Natural killer cell (primary cell): ENCODE measurements around the gene URB1. TPM values are rescaled to one million over a fixed set of nuclear protein-coding genes. Genes with fewer than 3 reads are reported as not detected.
A peak's percentile ranks its signal among the peaks of the same experiment; 100 is the strongest.
"Not testable (repeated sequence)": the region's sequence is repeated elsewhere in the genome, so short reads cannot be mapped to it uniquely, and the experiment has no call there.

ENCODE experiments used
- ATAC-seq, 3 donors: fragments of 150-1000 bp in 2 of 3; fragments of 200-7000 bp in 1 of 3; cut with Tn5 transposase; 1 replicate in 1 of 3; 2 replicates in 2 of 3; pipeline ENCODE4 v1.10.0; 2021; ENCODE audit warnings: mild to moderate bottlenecking in 2 of 3, moderate library complexity in 2 of 3
- DNase-seq, 2 donors: peaks; one replicate each; pipeline versions ENCODE4 v3.0.0 to v3.0.0-alpha.2; 2013 to 2021; ENCODE audit warnings: mixed read lengths in 1 of 2
- H3K27ac ChIP-seq: one replicate; pipeline ENCODE4 v1.5.1; 2013; ENCODE audit warnings: mild to moderate bottlenecking, low read length
- H3K27me3 ChIP-seq: one replicate; pipeline ENCODE4 v1.6.1; 2013; ENCODE audit warnings: low read length; ENCODE audit not compliant: control insufficient read depth, insufficient read depth
- H3K36me3 ChIP-seq: one replicate; pipeline ENCODE4 v1.6.1; 2013; ENCODE audit warnings: low read length; ENCODE audit not compliant: control insufficient read depth, insufficient read depth
- H3K4me1 ChIP-seq: one replicate; pipeline ENCODE4 v1.6.1; 2013; ENCODE audit warnings: low read length; ENCODE audit not compliant: control insufficient read depth, insufficient read depth
- H3K4me3 ChIP-seq: one replicate; pipeline ENCODE4 v1.5.1; 2013; ENCODE audit warnings: low read length
- H3K9me3 ChIP-seq: one replicate; pipeline ENCODE4 v1.6.1; 2013; ENCODE audit warnings: low read length; ENCODE audit not compliant: control insufficient read depth, insufficient read depth
- H3K27ac Mint-ChIP-seq, 2 donors: one replicate each; pipeline ENCODE4 v1.8.0; 2022; ENCODE audit warnings: mild to moderate bottlenecking in 2 of 2, mixed read lengths in 2 of 2, moderate library complexity in 1 of 2
- H3K27me3 Mint-ChIP-seq, 2 donors: one replicate each; pipeline ENCODE4 v1.8.0; 2022; ENCODE audit warnings: low read depth in 2 of 2, mixed read lengths in 2 of 2
- H3K36me3 Mint-ChIP-seq: one replicate; pipeline ENCODE4 v1.8.0; 2022; ENCODE audit warnings: mixed read lengths
- H3K4me1 Mint-ChIP-seq, 2 donors: one replicate each; pipeline ENCODE4 v1.8.0; 2022; ENCODE audit warnings: mixed read lengths in 2 of 2
- H3K4me3 Mint-ChIP-seq: one replicate; pipeline ENCODE4 v1.8.0; 2022; ENCODE audit warnings: mild to moderate bottlenecking, moderate library complexity, mixed read lengths
- H3K9me3 Mint-ChIP-seq, 2 donors: one replicate each; pipeline ENCODE4 v1.8.0; 2022; ENCODE audit warnings: mixed read lengths in 2 of 2
- CTCF ChIP-seq: fragments of 200-600 bp; IDR thresholded peaks from one replicate; pipeline ENCODE4 v1.8.0; 2022; ENCODE audit warnings: antibody characterized with exemption
- WGBS: methylation state at CpG from one replicate; pipeline ENCODE4 v1.1.7; 2013; ENCODE audit warnings: missing lambda C conversion rate; ENCODE audit not compliant: insufficient coverage; 5-methylcytosine and 5-hydroxymethylcytosine counted together
- intact Hi-C: fragments of 100-400 bp; cut with micrococcal nuclease; formaldehyde crosslinking; loops from one replicate; pipeline ENCODE4 v1.14.2; 2022
- total RNA-seq, 4 donors: library from RNA; stranded (reverse); fragments of 120-200 nt in 1 of 4; gene quantifications; one replicate each; pipeline versions ENCODE4 v1.2.3 to v1.2.4, GENCODE V29; 2013 to 2022

The URB1 gene
- total RNA-seq, 3 donors from 2014 or later (not counting 1 experiment from before 2014, with no cell fraction given), result 6.1 to 7.8 (median 7.5) TPM

- Histone ChIP-seq H3K27me3 (no peaks in the 10 kb centered on the region), H3K4me1 (peaks cover 17% of the 10 kb centered on the region), H3K27ac (no peak overlapping the region), H3K9me3 (no peaks in the 10 kb centered on the region), H3K4me3 (peak overlapping the region; percentile 88), H3K36me3 (no peaks in the 10 kb centered on the region)
- intact Hi-C loops, result loop anchor here (2.0 kb wide), 2 partner anchors 114 to 208 kb away; partner anchors contain the start of gene MIS18A
- Mint-ChIP-seq H3K9me3 (no peaks in the 10 kb centered on the region), H3K27ac (peak overlapping the region; percentile 83 to 86), H3K4me3 (peak overlapping the region; percentile 84), H3K36me3 (no peaks in the 10 kb centered on the region), H3K4me1 (peaks cover 43 to 44% of the 10 kb centered on the region in 2 donors), H3K27me3 (peaks cover 0 to 7% of the 10 kb centered on the region in 2 donors)
- under 1% methylated on average over 32 of the region's 32 CpGs for WGBS
- ATAC-seq (peak in 2 of 3 donors; percentile 10 to 30), DNase-seq (peak in 1 of 2 donors; percentile 23)
- TF ChIP-seq CTCF, result no peak
Observed at GRCh38 chr21:32392299-32392879, 423 bp downstream of the URB1 start.

- peaks cover 44 to 47% of the 10 kb centered on the region in 2 donors for H3K4me1 Mint-ChIP-seq
- H3K9me3 Mint-ChIP-seq, result no peaks in the 10 kb centered on the region
- DNase-seq (no peak), ATAC-seq (no peak)
- no peak for TF ChIP-seq CTCF
- H3K4me3 ChIP-seq, result no peak overlapping the region
- H3K27ac Mint-ChIP-seq, result peak overlapping the region in 1 of 2 donors; percentile 41
- H3K27ac ChIP-seq, result no peak overlapping the region
- H3K27me3 ChIP-seq, result no peaks in the 10 kb centered on the region
- H3K27me3 Mint-ChIP-seq, result peaks cover 0 to 7% of the 10 kb centered on the region in 2 donors
- WGBS, result 57% methylated on average over 3 of the region's 4 CpGs
- H3K36me3 Mint-ChIP-seq, result no peaks in the 10 kb centered on the region
- no peaks in the 10 kb centered on the region for H3K36me3 ChIP-seq
- peak overlapping the region; percentile 84 for H3K4me3 Mint-ChIP-seq
- no peaks in the 10 kb centered on the region for H3K9me3 ChIP-seq
- intact Hi-C loops, result loop anchor here (2.0 kb wide), 2 partner anchors 113 to 209 kb away; partner anchors contain the start of gene MIS18A
- H3K4me1 ChIP-seq, result peaks cover 17% of the 10 kb centered on the region
Observed at GRCh38 chr21:32391755-32392154, 1.1 kb downstream of the URB1 start.

GRCh38 chr21:32390537-32391224, 2.1 kb downstream of the URB1 start:
- H3K27me3 Mint-ChIP-seq, ATAC-seq, DNase-seq, H3K9me3 ChIP-seq, H3K9me3 Mint-ChIP-seq, intact Hi-C loops, H3K27ac ChIP-seq, H3K36me3 ChIP-seq, H3K4me3 ChIP-seq, H3K4me3 Mint-ChIP-seq, H3K27me3 ChIP-seq, H3K27ac Mint-ChIP-seq, H3K36me3 Mint-ChIP-seq: not testable (repeated sequence)
- WGBS, result 93% methylated on average over 5 of the region's 11 CpGs
- H3K4me1 Mint-ChIP-seq, result peaks cover 44 to 49% of the 10 kb centered on the region in 2 donors
- H3K4me1 ChIP-seq, result peaks cover 17% of the 10 kb centered on the region

- H3K36me3 Mint-ChIP-seq, result no peaks in the 10 kb centered on the region
- H3K4me1 Mint-ChIP-seq, result peaks cover 44 to 53% of the 10 kb centered on the region in 2 donors
- Histone ChIP-seq H3K27ac (no peak overlapping the region), H3K4me1 (peaks cover 17% of the 10 kb centered on the region), H3K4me3 (no peak overlapping the region), H3K27me3 (no peaks in the 10 kb centered on the region), H3K36me3 (peaks cover 3% of the 10 kb centered on the region), H3K9me3 (no peaks in the 10 kb centered on the region)
- intact Hi-C loops, result no loop called here
- H3K27ac Mint-ChIP-seq, result no peak overlapping the region
- 91% methylated on average over 5 of the region's 5 CpGs for WGBS
- no peaks in the 10 kb centered on the region for H3K27me3 Mint-ChIP-seq
- no peak overlapping the region for H3K4me3 Mint-ChIP-seq
- DNase-seq (no peak), ATAC-seq (no peak)
- no peaks in the 10 kb centered on the region for H3K9me3 Mint-ChIP-seq
- no peak for TF ChIP-seq CTCF
Observed at GRCh38 chr21:32389337-32390015, 3.3 kb downstream of the URB1 start.
